ENCODE measurements around the gene KCNMB4. TPM values are rescaled to one million over a fixed set of nuclear protein-coding genes. Genes with fewer than 3 reads are reported as not detected.

KCNMB4 gene
- total and polyA plus RNA-seq, 7 donors = 0.69 to 6.4 (median 4.7) TPM

DNA sequence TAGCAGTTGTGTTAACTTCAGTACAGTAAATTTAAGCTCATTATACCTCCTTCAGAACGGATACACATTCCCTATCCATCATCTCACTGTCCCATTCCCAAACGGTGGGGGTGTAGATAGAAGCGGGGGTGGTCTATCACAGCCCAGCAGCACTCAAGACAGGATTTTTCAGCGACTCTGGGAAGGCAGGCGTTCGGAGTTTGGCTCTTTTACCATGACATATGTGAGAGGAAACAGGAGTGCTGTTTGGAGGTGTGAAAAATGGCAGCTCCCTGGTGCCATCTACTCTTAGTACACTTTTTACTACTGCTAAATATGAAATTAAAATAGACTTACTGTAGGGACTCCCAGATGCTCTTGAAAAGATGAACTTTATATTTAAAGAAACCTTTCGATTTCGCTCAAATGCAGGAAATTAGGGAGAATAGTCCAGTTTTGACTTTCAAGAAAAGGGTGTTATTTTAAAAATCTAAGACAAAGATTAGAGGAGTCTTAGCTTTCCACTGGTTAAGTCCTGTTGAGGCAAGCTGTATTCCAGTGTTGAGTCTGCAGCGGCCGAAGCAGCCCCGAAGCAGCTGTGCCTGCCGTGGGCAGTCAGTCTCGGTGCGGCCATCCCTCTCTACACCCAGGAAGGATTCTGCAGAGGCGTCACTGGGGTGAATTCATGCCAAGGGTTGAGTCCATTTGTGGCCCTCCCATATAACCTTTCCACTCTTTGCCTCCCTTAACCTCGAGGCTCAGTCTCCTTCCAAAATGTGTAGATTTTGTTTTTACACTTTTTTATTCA lies 42.1 kb downstream of the KCNMB4 start:
- no peaks in the 10 kb centered on the region for H3K9me3 ChIP-seq
- H3K4me3 ChIP-seq = no peak overlapping the region
- H3K27me3 ChIP-seq = no peaks in the 10 kb centered on the region
- 91 to 94% methylated on average over 16 of the region's 16 CpGs for WGBS, 2 donors
- DNase-seq = no peak
- H3K27ac ChIP-seq = no peak overlapping the region
- intact Hi-C loops (cut with DNase I) = no loop called here
- H3K4me1 ChIP-seq = no peaks in the 10 kb centered on the region
- TF ChIP-seq, protein P1, sequence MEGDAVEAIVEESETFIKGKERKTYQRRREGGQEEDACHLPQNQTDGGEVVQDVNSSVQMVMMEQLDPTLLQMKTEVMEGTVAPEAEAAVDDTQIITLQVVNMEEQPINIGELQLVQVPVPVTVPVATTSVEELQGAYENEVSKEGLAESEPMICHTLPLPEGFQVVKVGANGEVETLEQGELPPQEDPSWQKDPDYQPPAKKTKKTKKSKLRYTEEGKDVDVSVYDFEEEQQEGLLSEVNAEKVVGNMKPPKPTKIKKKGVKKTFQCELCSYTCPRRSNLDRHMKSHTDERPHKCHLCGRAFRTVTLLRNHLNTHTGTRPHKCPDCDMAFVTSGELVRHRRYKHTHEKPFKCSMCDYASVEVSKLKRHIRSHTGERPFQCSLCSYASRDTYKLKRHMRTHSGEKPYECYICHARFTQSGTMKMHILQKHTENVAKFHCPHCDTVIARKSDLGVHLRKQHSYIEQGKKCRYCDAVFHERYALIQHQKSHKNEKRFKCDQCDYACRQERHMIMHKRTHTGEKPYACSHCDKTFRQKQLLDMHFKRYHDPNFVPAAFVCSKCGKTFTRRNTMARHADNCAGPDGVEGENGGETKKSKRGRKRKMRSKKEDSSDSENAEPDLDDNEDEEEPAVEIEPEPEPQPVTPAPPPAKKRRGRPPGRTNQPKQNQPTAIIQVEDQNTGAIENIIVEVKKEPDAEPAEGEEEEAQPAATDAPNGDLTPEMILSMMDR (IDR thresholded peaks at IDR 0.05) = no peak
- TF ChIP-seq EP300 (IDR thresholded peaks at IDR 0.05) (no peak), POLR2A (IDR thresholded peaks at IDR 0.05) (no peak), POLR2AphosphoS5 (IDR thresholded peaks at IDR 0.05) (no peak)
- no peaks in the 10 kb centered on the region for H3K36me3 ChIP-seq

DNA sequence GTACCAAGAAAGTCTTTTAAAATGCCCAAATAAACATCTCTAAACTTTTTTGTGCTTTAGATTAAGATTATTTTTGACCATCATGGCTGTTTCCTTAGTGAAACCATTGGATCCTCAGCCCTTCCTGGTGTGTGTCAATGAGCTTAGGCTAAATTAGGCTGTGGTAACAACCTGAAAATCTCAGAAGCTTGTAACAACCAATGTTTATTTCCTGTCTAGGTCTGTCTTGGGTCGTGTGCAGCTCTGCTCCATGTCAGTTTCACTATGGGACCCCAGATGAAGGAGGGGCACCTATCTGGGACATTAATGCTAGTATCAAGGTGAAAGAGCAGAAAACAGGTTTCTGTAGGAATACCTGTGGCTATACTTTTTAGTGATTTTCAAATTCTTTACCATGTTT lies 49.9 kb downstream of the KCNMB4 start:
- 16 to 45% methylated on average over 1 of the region's 1 CpG for WGBS, 2 donors
- intact Hi-C loops (cut with DNase I) = no loop called here
- Histone ChIP-seq H3K27me3 (no peaks in the 10 kb centered on the region), H3K4me1 (no peaks in the 10 kb centered on the region), H3K27ac (no peak overlapping the region), H3K9me3 (no peaks in the 10 kb centered on the region), H3K36me3 (no peaks in the 10 kb centered on the region), H3K4me3 (no peak overlapping the region)
- no peak for DNase-seq
- no peak for TF ChIP-seq POLR2A (IDR thresholded peaks at IDR 0.05)
- TF ChIP-seq, protein P1 (IDR thresholded peaks at IDR 0.05) = no peak
- no peak for TF ChIP-seq POLR2AphosphoS5 (IDR thresholded peaks at IDR 0.05)
- TF ChIP-seq EP300 (IDR thresholded peaks at IDR 0.05) = no peak

DNA sequence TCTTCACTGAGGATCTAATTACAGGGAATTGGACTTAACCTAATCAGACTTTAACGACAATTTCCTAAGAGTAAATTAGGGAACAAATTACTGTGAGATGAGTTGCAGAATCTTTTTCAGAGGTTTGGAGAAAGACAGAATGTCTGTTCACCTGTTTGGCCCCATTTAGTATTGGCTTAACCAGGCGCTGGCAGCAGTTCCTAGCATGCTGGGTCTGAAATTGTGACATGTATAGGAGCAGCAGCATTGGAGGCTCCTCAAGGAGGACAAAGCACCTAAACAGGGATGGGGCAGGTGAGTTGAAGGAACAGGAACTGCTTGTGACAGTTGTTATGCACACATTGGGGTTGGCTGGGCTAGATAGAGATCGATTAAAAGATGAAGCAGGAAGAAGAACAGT lies 51.0 kb downstream of the KCNMB4 start:
- no peaks in the 10 kb centered on the region for H3K27me3 ChIP-seq
- intact Hi-C loops (cut with DNase I) = no loop called here
- 93 to 95% methylated on average over 3 of the region's 3 CpGs for WGBS, 2 donors
- H3K27ac ChIP-seq = no peak overlapping the region
- no peaks in the 10 kb centered on the region for H3K36me3 ChIP-seq
- no peaks in the 10 kb centered on the region for H3K9me3 ChIP-seq
- no peak for DNase-seq
- no peaks in the 10 kb centered on the region for H3K4me1 ChIP-seq
- no peak overlapping the region for H3K4me3 ChIP-seq
- TF ChIP-seq POLR2AphosphoS5 (IDR thresholded peaks at IDR 0.05) = no peak
- TF ChIP-seq, protein P1 (IDR thresholded peaks at IDR 0.05) = no peak
- no peak for TF ChIP-seq POLR2A (IDR thresholded peaks at IDR 0.05)
- no peak for TF ChIP-seq EP300 (IDR thresholded peaks at IDR 0.05)

DNA sequence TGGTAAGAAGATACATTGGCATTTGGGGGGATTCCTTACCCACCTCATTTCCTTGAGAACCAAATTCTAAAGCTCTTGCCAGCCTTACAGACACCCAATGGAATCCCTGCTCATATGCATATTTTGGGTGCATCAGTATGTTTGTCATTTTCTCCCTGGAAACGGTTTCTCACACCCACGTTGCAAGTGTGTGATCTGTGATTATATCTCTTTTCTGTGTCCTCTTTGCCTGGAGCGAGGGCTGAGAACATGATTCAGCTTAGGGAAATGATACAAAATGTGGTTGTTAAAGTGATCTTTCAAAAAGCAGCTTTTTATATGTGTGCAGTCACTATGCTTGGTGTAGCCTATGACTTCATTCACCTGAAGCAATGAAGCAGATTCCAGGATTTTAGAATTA lies 52.0 kb downstream of the KCNMB4 start:
- H3K27ac ChIP-seq = no peak overlapping the region
- 89 to 92% methylated on average over 3 of the region's 3 CpGs for WGBS, 2 donors
- H3K4me3 ChIP-seq = no peak overlapping the region
- no peaks in the 10 kb centered on the region for H3K9me3 ChIP-seq
- no peaks in the 10 kb centered on the region for H3K4me1 ChIP-seq
- no peaks in the 10 kb centered on the region for H3K36me3 ChIP-seq
- H3K27me3 ChIP-seq = no peaks in the 10 kb centered on the region
- intact Hi-C loops (cut with DNase I) = no loop called here
- TF ChIP-seq POLR2AphosphoS5 (IDR thresholded peaks at IDR 0.05) (no peak), EP300 (IDR thresholded peaks at IDR 0.05) (no peak), POLR2A (IDR thresholded peaks at IDR 0.05) (no peak)
- TF ChIP-seq, protein P1 (IDR thresholded peaks at IDR 0.05) = no peak
- DNase-seq = no peak

DNA sequence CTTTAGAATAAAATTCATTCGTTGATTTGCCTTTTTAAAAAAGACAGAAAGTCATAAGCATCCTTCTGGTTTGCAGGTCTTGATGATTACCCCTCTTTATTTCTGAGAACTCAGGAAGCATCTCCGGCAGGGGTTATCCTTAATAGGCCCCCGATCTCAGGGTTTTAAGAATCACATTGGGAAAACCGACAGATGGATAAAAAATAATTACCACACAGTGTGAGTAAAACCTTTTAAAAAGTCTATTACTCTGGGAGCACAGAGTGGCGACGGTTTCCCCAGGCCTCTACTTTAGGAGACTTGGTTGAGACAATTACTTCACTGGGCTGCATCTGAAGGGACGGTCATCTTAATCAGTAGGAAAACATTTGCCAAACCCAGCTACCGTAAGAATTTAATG lies 56.5 kb downstream of the KCNMB4 start:
- 94 to 95% methylated on average over 8 of the region's 8 CpGs for WGBS, 2 donors
- no peaks in the 10 kb centered on the region for H3K27me3 ChIP-seq

More for the DNA sequence above, 56.5 kb downstream of the KCNMB4 start:
- H3K9me3 ChIP-seq = no peaks in the 10 kb centered on the region
- no peak for DNase-seq
- H3K27ac ChIP-seq = no peak overlapping the region
- TF ChIP-seq POLR2AphosphoS5 (IDR thresholded peaks at IDR 0.05) = no peak
- TF ChIP-seq EP300 (IDR thresholded peaks at IDR 0.05) = no peak
- no peak for TF ChIP-seq POLR2A (IDR thresholded peaks at IDR 0.05)
- TF ChIP-seq, protein P1 (IDR thresholded peaks at IDR 0.05) = no peak
- intact Hi-C loops (cut with DNase I) = no loop called here
- no peaks in the 10 kb centered on the region for H3K36me3 ChIP-seq
- no peaks in the 10 kb centered on the region for H3K4me1 ChIP-seq
- H3K4me3 ChIP-seq = no peak overlapping the region
